NCI-H2196 (cell line): Measurements from ENCODE around the gene APBA2.

Experiments
- DNase-seq: peaks from one replicate; lab custom pipeline; 2025; ENCODE audit not compliant: unreplicated experiment; lab: John Stamatoyannopoulos, UW

APBA2 gene

DNA sequence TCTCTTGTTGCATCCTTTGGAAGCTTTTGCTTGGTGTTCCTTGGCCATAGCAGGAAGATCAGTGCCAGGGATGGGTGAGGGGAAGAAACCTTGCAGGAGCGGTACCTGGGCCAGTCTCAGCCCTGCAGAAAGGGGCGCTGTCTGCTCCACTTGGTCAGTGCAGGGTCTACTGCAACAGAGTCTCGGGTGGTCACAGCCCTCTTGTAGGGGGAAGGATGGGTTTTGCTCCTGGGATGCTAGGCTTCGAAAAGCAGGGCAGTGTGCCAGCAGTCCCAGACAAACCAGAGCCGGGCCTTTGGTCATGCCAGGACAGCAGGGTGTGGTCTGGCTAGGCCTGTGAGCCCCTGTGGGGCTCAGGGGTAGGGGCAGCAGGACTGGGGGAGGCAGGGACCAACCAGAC lies 186.7 kb downstream of the APBA2 start:
- DNase-seq, result no peak

DNA sequence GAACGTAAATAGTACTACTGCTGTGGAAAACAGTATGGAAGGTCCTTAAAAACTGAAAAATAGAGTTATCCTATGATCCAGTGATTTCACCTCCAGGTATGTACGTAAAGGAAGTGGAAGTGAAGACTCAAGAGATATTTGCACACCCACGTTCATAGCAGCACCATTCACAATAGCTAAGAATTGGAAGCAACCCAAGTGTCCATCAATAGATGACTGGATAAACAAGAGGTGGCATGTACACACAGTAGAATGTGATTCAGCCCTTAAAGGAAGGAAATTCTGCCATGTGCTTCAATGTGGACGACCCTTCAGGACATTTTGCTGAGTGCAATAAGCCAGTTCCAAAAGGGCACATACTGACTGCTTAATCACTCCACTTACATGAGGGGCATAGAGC lies 188.3 kb downstream of the APBA2 start:
- no peak for DNase-seq

DNA sequence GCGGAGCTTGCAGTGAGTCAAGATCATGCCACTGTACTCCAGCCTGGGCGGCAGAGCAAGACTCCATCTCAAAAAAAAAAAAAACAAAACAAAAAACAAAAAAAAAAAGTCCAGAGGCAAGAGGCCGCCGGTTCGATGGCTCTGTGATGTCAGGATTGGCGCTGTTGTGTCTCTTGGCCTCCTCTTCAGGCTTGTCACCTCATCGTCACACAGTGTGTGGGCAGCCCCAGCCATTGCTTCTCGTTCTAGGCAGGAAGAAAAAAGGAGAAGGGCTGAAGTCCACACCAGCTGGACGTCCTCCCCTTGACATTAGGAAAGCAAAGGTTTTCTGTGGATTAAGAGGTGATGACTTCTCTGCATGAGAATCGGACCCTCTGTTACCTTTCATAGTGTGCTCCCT lies 192.8 kb downstream of the APBA2 start:
- no peak for DNase-seq

DNA sequence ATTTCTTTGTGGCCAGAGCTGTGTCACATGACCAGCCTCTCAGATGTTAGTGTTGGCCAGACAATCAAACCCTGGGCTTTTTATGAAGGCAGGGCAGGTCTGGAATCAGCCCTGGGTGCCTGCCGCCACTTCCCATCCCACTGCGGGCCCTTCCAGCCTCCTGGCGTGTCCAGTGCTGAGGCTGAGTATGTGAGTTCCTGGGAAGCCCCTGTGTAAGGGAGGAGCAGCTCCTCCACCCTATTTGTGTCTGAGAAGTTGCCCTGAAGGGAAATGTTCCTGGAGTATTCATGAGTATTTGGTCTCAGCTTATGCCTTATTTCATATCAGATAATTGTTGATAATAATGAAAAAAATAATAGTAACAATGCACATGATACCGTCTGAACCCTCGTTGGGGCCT lies 193.7 kb downstream of the APBA2 start:
- no peak for DNase-seq

DNA sequence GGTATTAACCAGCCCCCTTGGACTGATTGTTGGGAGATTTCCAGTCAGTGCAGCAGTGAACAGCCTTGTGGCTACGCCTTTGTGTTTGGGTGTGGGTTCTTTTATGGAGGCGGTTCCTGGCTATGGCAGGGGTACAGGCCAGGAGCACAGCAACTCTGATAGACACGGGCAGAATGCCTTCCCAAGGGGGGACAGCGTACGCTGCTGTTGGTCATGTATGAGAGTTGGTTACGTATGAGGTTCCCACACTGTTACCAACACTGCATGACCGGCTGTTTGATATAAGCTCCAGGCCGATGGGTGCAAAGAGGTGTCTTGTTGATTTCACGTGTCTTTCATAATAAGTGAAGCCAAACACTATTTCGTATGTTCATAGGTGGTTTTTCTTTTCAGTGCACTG lies 196.0 kb downstream of the APBA2 start:
- no peak for DNase-seq

DNA sequence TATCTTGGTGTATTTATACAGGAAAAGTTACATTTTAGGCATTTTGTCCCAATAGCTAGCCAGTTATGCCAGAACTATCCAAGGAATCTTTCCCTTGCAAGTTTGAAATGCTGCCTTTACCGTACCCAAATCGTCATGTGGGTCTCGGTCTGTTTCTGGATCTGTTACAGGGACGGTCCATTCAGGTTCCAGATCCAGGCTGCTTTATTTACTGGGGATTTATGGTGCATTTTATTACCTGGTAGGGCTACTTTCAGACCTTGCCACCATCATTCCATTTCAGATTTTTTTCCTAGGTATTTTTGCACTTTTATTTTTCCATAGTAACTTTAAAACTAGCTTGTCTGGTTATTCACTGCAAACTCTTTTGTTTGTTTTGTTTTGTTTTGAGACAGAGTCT lies 197.4 kb downstream of the APBA2 start:
- DNase-seq, result no peak

DNA sequence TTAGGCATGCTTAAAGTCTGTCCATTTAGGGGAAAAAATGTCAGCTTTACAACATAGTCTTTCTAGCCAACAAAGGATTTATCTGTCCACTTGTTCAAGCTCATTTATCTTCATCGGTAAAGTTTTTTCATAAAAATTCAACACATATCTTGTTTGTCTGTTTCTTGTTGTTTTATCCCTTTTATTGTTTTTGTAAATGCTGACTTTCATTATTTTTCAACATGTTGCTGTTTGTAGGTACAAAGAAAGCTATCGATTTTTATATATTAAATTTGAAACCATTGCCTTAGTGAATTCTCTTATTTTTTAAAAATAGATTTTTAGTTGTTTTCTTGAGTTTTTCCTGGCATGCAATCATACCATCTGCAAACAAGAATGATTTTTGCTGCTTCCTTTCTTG lies 198.1 kb downstream of the APBA2 start:
- DNase-seq, result no peak

DNA sequence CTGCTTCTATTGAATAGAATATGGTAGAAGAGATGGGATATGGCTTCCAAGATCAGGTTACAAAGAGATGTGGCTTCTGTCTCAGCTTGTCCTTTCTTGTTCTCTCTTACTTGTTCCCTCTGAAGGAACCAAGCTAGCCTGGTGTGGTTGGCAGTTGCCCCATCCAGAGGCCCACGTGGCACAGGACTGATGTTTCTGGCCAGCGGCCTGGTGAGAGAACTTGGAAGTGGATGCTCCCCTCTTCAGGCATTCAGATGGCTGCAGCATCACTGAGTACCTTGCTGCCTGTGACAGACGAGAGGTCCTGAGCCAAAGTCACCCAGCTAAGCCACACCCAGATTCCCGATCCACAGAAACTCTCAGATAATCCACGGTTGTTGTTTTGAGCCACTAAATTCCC lies 200.2 kb downstream of the APBA2 start:
- no peak for DNase-seq

DNA sequence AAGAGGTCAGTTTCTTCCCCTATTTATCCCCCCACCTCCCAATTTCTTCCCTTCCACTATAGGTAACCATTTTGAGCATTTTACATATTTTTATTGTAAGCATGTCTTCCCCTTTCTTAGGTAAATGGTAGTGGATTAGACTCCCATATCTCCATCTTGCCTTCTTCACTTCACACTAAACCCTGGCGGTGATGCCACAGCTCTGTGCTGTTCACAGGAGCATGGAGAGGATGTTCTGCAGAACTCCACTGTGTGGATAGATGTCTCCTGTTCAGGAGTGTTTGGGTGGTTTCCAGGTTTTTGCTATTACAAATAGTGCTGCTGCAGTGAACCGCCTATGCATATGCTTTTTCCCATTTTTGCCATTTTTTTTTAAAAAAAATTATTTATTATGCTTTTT lies 201.1 kb downstream of the APBA2 start:
- DNase-seq, result no peak

DNA sequence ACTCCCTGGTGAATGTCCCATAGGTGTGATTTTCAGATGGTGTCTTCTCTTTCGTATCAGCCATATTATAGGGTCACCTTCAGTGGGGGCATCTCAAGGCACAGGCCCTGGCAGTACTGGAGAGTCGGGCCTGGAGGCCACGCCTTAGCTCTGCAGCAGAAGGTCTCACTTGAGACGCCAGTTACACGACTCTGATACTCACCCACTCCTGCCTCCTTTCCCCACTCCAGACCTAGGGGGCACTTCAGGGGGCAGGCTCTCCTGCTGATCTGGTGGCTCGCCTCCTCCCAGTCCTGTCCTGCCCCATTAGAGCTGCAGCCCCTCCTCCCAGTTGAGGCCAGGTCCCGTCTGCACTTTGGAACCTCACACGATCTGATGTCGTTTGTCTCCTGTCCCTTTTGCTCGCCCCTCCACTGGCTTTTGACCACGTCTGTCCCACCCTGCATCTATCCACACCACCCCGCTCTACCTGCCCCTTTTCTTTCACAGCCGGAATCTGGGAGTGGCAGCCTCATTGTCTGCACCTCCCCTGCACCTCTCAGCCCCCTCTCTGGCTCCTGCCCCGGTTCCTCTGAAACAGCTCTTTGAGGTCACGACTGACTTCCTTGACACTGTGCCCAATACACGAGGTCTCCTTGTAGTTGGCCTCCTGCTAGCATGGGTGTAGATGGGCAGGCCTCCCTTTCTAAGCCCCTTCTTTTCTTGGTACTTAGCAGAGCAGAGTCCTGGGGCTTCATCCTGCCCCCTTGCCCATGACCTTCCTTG lies 201.9 kb downstream of the APBA2 start:
- DNase-seq, result no peak

DNA sequence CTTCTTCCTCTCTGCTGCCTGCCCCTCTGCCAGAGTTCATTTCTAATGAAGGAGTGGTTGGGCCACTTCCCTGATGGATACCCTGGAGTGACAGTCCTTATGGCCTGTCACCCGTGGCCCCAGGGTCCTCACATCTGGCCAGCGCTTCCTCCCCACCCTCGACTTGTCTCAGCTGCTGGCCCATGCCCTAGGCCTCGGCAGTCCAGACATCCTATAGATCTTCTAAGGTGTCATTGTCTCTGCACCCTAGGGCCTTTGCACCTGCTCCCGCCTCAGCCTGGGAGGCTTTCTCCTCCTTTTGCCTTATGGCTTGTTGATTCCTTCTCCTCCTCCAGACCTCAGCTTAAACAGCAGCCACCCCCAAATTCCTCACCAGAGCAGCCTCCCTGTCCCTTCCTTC lies 202.9 kb downstream of the APBA2 start:
- DNase-seq, result no peak

DNA sequence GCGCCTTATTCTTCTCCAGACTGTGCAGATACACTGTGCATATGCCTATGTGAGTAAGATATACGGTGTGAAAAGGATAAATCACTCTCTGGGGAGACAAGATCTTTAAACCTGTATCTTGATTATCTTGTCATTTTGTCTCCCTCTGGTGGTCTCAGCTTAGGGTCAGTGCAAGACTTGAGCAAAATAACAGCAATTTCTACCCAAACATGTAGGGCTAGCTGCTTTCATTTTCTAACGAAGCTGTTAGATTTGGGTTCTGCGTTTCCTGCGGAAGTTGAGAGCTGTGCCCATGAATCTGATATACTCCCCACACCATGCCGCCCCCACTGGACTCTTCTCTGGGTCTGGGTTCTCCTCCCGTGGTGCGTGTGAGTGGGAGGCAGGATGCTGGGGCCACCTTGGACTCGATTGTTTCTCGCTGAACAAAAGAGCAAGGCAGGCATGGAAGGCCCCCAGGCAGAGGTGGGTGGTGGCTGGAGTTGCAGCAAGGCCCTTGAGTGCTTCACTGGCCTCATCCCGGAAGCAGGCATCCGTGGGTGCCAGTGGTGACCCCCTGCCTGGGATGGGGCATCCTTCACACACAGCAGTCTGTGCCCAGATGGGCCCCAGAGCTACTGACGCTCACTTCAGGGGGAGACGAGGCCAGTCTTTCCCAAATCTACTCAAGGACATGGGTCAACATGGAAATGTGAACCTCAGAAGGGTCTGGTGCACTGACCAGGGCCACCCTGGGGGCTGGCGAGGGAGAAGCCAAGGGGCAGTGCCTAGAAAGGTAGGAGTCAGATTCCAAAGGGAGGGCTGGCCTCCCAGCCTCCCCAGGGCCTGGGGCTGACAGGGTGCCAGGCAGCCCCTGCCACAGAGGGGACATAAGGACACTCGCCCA lies 204.2 kb downstream of the APBA2 start:
- no peak for DNase-seq

DNA sequence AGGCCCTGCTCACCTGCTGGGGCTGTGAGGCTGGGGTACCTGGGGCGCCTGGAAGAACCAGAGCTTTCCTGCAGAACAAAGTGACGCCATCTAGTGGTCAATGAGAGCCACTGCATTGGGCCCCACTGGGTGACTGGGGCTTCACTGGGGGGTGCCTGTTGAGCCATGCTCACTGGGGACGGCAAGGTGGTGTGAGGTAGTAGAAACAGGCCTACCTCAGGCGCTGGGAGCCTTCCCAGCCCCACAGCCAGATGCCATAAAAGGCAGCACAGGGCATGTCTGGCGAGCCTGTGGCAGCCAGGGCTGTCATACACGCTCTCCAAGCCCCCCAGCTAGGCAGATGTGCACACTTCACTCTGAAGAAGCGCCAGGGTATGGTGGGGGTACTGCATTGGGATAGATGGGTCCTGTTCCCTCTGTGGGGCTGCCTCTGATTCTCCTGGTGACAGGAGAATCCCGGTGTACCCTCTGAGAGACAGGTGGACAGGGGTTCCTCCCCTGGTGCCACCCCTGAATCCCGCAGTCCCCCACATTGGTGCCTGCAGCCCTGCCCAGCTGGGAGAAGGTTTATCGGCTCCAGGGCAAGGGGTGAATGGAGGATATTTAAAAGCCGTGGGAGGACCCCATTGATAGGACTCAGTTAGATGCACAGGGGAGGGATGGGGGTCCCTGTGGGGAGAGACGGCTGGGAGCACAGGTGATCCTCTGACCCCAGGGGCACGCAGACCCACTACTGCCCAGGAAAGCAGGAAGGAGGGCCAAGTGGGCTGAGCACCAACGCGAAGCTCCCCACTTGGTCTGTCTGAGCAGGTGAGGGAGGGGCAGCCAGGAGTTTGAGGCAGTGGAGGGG lies 205.1 kb downstream of the APBA2 start:
- no peak for DNase-seq

DNA sequence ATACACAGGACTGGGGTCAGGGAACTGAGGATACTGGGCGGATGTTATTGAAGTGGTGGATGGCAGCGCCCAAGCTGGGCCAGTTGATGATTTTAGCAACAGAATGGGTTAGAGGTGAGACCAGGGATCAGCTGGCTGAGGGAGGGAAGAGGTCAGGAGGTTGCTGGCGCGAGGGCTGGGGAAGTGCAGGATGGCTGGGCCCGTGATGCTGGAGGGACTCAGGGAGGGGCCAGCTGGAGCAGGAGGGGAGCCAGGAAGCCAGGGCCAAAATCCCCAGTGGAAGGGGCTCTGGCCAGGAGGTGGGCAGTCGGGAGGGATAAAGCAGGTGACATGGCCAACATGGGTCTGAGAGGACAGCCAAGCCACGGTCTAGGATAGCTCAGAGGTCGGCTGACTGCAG lies 205.9 kb downstream of the APBA2 start:
- DNase-seq, result no peak

DNA sequence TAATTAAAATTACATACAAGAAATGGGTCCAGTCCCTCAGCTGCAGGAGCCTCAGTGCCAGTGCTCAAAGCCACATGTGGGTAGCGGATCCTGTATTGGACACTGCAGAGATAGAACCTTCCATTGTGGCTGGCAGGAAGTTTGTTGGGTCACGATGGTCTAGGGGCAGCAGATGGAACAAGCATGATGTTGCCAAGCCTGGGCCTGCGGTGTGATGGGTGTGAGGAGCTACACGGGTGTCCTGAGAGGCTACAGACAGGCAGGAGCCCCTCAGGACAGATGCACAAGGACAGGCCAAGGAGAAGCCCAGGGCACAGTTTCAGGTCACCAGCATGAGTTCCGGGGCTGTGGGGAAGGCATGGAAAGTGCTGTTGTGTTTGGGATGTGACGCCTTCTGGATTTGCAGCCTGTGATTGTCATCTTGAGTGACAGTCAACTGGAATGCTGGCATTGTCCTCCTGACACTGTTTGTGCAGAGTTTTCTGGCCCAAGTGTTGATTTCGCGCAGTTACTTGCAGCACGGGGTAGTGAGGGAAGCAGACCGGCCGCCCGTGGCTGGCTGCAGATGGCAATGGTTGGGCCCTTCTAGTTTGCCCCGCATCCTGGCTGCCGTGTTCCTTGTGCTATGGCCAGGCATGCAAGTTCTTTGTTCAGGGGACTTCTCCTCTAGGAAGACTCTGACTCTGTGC lies 206.7 kb downstream of the APBA2 start:
- DNase-seq, result no peak

DNA sequence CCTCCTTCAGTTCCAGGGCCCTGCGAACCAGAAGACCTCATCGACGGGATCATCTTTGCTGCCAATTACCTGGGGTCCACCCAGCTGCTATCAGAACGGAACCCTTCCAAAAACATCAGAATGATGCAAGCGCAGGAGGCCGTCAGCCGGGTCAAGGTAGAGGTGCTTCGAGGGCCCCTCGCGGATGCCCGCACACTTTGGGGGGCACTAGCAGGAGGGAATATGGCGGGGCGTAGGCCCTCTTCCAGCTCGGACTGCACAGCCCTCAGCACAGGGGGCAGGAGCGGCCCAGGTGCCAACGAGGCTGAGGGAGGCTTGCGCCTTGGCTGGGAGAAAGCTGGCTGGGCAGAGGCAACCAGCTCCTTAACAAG lies 207.3 kb downstream of the APBA2 start:
- no peak for DNase-seq

DNA sequence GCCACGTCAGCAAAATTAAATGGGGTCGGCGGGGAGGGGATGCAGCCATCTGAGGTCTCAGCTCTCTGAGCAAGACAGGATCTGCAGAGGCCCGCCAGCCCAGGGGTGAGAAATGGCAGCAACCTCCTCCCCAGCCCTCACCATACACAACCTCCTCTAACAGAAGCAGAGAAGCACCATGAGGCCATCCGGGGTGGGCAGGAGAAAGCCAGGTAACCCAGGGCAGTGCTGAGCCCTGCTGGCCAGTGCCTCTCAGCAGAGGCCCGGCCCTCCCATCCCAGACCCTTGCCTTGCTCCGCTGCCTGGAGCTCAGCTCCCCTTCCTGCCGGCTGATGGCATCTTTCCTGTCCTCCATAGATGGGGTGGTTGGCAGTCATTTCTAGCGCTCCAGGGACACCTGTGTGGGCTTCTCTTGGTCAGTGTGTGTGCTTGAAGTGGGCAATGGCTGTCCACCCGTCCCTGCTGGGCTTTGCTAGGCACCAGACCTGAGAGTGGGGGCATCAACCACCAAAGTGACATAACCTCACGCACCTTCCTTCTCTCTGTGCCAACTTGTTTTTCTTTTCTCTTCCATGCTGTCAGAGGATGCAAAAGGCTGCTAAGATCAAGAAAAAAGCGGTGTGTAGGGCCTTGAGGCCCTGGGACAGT lies 208.0 kb downstream of the APBA2 start:
- no peak for DNase-seq

DNA sequence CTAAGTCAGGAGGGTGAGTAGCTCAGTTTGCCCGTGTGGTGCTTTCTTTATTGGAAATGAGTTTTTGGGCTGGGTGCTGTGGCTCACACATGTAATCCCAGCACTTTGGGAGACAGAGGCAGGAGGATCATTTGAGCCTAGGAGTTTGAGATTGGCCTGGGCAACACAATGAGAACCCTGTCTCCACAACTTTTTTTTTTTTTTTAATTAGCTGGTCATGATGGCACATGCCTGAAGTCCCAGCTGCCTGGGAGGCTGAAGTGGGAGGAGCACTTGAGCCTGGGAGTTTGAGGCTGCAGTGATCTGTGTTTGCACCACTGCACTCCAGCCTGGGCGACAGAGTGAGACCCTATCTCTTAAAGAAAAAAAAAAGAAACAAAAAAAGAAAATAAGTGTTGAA lies 208.9 kb downstream of the APBA2 start:
- DNase-seq, result no peak

DNA sequence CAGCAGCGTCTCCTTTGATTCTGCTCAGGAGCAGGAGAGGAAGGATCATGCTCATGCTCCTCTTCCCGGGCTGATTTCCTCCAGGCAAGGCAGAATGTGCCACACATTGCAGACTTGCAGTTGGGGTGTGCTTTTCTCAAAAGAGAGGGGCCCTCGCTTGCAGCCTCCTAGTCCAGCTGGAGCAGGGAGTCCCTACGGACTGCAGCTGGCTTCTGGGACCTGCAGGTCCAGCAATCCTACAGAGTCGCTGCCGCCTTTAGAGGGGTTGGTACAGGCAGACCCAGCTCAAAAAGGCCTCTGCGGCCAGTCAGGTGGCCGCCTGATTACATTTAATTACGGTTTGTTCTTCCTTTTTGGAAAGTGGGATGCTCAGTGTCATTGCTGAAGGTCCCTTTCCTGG lies 210.0 kb downstream of the APBA2 start:
- no peak for DNase-seq

DNA sequence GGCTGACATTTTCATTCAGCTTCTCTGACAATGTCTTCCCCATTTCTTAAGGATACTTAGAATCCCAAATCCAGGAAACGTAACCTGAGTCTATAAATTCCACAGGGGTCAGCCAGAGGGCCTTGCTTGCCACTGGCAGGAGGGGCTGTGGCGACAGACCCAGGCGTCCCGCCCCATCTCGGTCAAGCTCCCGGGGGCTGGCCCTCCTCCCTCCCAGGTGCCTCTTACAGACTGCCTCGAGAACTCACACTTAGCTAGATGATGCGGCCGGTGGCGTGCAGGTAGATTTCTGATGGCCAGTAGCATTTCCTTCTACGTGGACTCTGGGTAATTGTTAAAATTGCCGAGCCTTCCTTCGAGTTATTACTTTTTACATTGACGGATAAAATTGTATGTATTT lies 211.4 kb downstream of the APBA2 start:
- DNase-seq, result no peak

DNA sequence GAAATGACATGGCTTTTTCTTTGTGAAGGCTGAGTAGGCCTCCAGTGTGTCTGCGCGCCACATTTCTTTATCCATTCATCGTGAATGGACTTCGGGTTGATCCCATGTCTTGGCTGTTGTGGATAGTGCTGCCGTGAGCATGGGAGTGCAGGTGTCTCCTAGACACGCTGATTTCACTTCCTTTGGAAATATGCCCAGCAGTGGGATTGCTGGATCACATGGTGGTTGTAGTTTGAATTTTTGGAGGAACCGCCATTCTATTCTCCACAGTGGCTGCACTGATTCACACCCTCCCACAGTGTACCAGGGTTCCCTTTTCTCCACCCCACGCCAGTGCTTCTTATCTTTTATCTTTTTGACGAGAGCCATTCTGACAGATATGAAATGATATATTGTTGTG lies 212.2 kb downstream of the APBA2 start:
- no peak for DNase-seq
